Measurements from ENCODE around the gene PEA15. TPM values are rescaled to one million over a fixed set of nuclear protein-coding genes. Genes with fewer than 3 reads are reported as not detected.

PEA15 gene, protein sequence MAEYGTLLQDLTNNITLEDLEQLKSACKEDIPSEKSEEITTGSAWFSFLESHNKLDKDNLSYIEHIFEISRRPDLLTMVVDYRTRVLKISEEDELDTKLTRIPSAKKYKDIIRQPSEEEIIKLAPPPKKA
- 10 to 100 TPM; 25.8 to 92.5 (median 27.3) TPM for total RNA-seq

- 0% methylated on average over 34 of the region's 76 CpGs; no CpG with 5 or more reads in 1 of the 2 donors for WGBS, 2 donors (ENCODE audit: low coverage in 1 of 2)
- no peaks in the 10 kb centered on the region for H3K9me3 ChIP-seq
- H3K4me1 ChIP-seq, result peaks cover 15 to 52% (median 36%) of the 10 kb centered on the region in 4 donors
- peak within 1 kb of the TSS; percentile 50 to 99 (median 88) for H3K4me3 ChIP-seq
- H3K27me3 ChIP-seq, result no peaks in the 10 kb centered on the region
- DNase-seq, result peak; percentile 83
- peak within 1 kb of the TSS; percentile 85 to 97 (median 90) for H3K27ac ChIP-seq
- in situ Hi-C loops (cut with MboI; ENCODE audit: low pct_ligation_motif_present in 1 of 4, low pct_unique_long_range_greater_than_20kb in 1 of 4, low sequenced_read_pairs in 3 of 4), result no loop called here
- TF ChIP-seq, protein P1, sequence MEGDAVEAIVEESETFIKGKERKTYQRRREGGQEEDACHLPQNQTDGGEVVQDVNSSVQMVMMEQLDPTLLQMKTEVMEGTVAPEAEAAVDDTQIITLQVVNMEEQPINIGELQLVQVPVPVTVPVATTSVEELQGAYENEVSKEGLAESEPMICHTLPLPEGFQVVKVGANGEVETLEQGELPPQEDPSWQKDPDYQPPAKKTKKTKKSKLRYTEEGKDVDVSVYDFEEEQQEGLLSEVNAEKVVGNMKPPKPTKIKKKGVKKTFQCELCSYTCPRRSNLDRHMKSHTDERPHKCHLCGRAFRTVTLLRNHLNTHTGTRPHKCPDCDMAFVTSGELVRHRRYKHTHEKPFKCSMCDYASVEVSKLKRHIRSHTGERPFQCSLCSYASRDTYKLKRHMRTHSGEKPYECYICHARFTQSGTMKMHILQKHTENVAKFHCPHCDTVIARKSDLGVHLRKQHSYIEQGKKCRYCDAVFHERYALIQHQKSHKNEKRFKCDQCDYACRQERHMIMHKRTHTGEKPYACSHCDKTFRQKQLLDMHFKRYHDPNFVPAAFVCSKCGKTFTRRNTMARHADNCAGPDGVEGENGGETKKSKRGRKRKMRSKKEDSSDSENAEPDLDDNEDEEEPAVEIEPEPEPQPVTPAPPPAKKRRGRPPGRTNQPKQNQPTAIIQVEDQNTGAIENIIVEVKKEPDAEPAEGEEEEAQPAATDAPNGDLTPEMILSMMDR (IDR thresholded peaks at IDR 0.05), result no peak
- peak; percentile 66 for TF ChIP-seq POLR2A (IDR thresholded peaks at IDR 0.05)
- TF ChIP-seq POLR2AphosphoS5 (IDR thresholded peaks at IDR 0.05), result peak in 2 of 3 donors; percentile 66 to 71
- TF ChIP-seq EP300 (IDR thresholded peaks at IDR 0.05; ENCODE audit: low read depth), result no peak
- no peaks in the 10 kb centered on the region for H3K36me3 ChIP-seq
- intact Hi-C loops (cut with DNase I; ENCODE audit: low total_unique reads), result no loop called here
Observed at GRCh38 chr1:160205242-160206035, at the start of gene PEA15. Gene PEA15, plus strand, starts transcription at chr1:160205384. Its CDS starts 6,161 bp downstream, at chr1:160211545.

DNA sequence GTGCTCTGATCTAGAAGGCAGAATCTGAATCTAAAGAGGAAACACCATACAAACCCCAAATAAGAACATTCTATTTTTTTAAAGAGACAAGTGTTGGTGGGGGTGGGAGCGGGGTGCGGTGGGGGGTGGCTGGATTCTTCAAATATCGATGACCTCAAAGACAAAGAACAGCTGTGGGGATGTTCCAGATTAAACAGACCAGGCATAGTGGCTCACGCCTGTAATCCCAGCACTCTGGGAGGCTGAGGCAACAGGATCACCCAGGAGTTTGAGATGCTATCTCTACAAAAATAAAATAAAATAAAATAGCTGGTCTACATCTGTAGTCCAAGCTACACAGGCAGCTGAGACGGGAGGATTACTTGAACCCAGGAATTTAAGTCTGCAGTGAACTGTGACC, 48.8 kb upstream of the PEA15 start:
- 84 to 100% methylated on average over 1 to 5 of the region's 5 CpGs for WGBS, 2 donors (ENCODE audit: low coverage in 1 of 2)

GRCh38 chr1:160157174-160157573, 48.0 kb upstream of the PEA15 start:
- intact Hi-C loops (cut with DNase I; ENCODE audit: low total_unique reads) (no loop called here), in situ Hi-C loops (cut with MboI; ENCODE audit: low pct_ligation_motif_present in 1 of 4, low pct_unique_long_range_greater_than_20kb in 1 of 4, low sequenced_read_pairs in 3 of 4) (no loop called here)
- Histone ChIP-seq H3K4me1 (no peaks in the 10 kb centered on the region), H3K9me3 (no peaks in the 10 kb centered on the region), H3K4me3 (no peak overlapping the region), H3K27ac (no peak overlapping the region), H3K36me3 (no peaks in the 10 kb centered on the region), H3K27me3 (no peaks in the 10 kb centered on the region)
- TF ChIP-seq EP300 (IDR thresholded peaks at IDR 0.05; ENCODE audit: low read depth) (no peak), POLR2A (IDR thresholded peaks at IDR 0.05) (no peak), POLR2AphosphoS5 (IDR thresholded peaks at IDR 0.05) (no peak)
- TF ChIP-seq, protein P1 (IDR thresholded peaks at IDR 0.05), result no peak
- WGBS, 2 donors (ENCODE audit: low coverage in 1 of 2), result 75 to 100% methylated on average over 2 to 4 of the region's 4 CpGs
- no peak for DNase-seq

More for the DNA sequence above, 48.8 kb upstream of the PEA15 start:
- no peak for DNase-seq
- Histone ChIP-seq H3K4me1 (no peaks in the 10 kb centered on the region), H3K36me3 (no peaks in the 10 kb centered on the region), H3K27me3 (no peaks in the 10 kb centered on the region), H3K27ac (no peak overlapping the region), H3K4me3 (no peak overlapping the region), H3K9me3 (no peaks in the 10 kb centered on the region)
- in situ Hi-C loops (cut with MboI; ENCODE audit: low pct_ligation_motif_present in 1 of 4, low pct_unique_long_range_greater_than_20kb in 1 of 4, low sequenced_read_pairs in 3 of 4) (no loop called here), intact Hi-C loops (cut with DNase I; ENCODE audit: low total_unique reads) (no loop called here)
- no peak for TF ChIP-seq EP300 (IDR thresholded peaks at IDR 0.05; ENCODE audit: low read depth)
- TF ChIP-seq, protein P1 (IDR thresholded peaks at IDR 0.05), result no peak
- no peak for TF ChIP-seq POLR2AphosphoS5 (IDR thresholded peaks at IDR 0.05)
- TF ChIP-seq POLR2A (IDR thresholded peaks at IDR 0.05), result no peak

DNA sequence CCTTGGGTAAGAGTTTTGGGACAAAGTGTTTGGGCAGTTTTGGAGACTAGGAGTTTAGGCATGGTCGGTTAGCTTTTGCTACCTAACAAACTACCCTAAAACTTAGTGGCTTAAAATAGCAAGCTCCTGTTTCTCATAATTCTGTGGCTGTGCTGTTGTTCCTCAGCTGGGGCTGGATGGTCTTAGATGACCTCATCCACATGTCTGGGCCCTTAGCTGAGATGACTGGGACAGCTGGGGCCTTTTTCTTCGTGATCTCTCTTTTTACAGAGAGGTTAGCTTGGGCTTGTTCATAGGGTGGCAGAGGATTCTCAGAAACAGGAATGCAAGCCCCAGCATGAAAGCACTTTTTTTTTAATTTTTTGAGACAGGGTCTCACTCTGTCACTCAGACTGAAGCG, 47.2 kb upstream of the PEA15 start:
- TF ChIP-seq, protein P1 (IDR thresholded peaks at IDR 0.05), result no peak
- TF ChIP-seq POLR2A (IDR thresholded peaks at IDR 0.05) (no peak), EP300 (IDR thresholded peaks at IDR 0.05; ENCODE audit: low read depth) (no peak), POLR2AphosphoS5 (IDR thresholded peaks at IDR 0.05) (no peak)
- in situ Hi-C loops (cut with MboI; ENCODE audit: low pct_ligation_motif_present in 1 of 4, low pct_unique_long_range_greater_than_20kb in 1 of 4, low sequenced_read_pairs in 3 of 4) (no loop called here), intact Hi-C loops (cut with DNase I; ENCODE audit: low total_unique reads) (no loop called here)
- DNase-seq, result no peak
- H3K9me3 ChIP-seq, result no peaks in the 10 kb centered on the region
- H3K4me3 ChIP-seq, result no peak overlapping the region
- H3K27ac ChIP-seq, result no peak overlapping the region
- WGBS, 2 donors (ENCODE audit: low coverage in 1 of 2), result 77 to 94% methylated on average over 3 of the region's 3 CpGs
- H3K27me3 ChIP-seq, result no peaks in the 10 kb centered on the region
- H3K4me1 ChIP-seq, result no peaks in the 10 kb centered on the region
- no peaks in the 10 kb centered on the region for H3K36me3 ChIP-seq
